Hepatocyte (in vitro differentiated cells): ENCODE measurements around the gene TXNDC17. TPM values are rescaled to one million over a fixed set of nuclear protein-coding genes. Genes with fewer than 3 reads are reported as not detected.
A peak's percentile ranks its signal among the peaks of the same experiment; 100 is the strongest.
"Not testable (repeated sequence)": the region's sequence is repeated elsewhere in the genome, so short reads cannot be mapped to it uniquely, and the experiment has no call there.

Source experiments
- DNase-seq: peaks from one replicate; pipeline ENCODE4 v3.0.0-alpha.2; 2016; ENCODE audit warnings: low spot score
- H2AFZ ChIP-seq: fragments of 200-600 bp; sonication (generic); 2 replicates; pipeline ENCODE4 v1.6.0; 2016; ENCODE audit warnings: antibody characterized with exemption, mild to moderate bottlenecking
- H3K27ac ChIP-seq: fragments of 200-600 bp; sonication (generic); 2 replicates; pipeline ENCODE4 v1.5.1; 2016; ENCODE audit warnings: mild to moderate bottlenecking
- H3K27me3 ChIP-seq: fragments of 200-600 bp; sonication (generic); 2 replicates; pipeline ENCODE4 v1.6.1; 2016
- H3K36me3 ChIP-seq: fragments of 200-600 bp; sonication (generic); replicated peaks from 2 replicates; pipeline ENCODE4 v1.5.1; 2016; ENCODE audit warnings: low read depth; ENCODE audit not compliant: insufficient read depth
- H3K4me1 ChIP-seq: fragments of 200-600 bp; sonication (generic); 2 replicates; pipeline ENCODE4 v1.5.1; 2016; ENCODE audit warnings: mild to moderate bottlenecking, moderate library complexity; ENCODE audit not compliant: insufficient read depth
- H3K4me2 ChIP-seq: fragments of 200-600 bp; sonication (generic); 2 replicates; pipeline ENCODE4 v1.6.0; 2016
- H3K4me3 ChIP-seq: fragments of 200-600 bp; sonication (generic); 2 replicates; pipeline ENCODE4 v1.5.1; 2016; ENCODE audit warnings: mild to moderate bottlenecking
- H3K79me2 ChIP-seq: fragments of 200-600 bp; sonication (generic); 2 replicates; pipeline ENCODE4 v1.6.0; 2017; ENCODE audit warnings: mild to moderate bottlenecking
- H3K9me2 ChIP-seq: fragments of 200-600 bp; sonication (generic); replicated peaks from 2 replicates; pipeline ENCODE4 v1.6.0; 2017; ENCODE audit warnings: mild to moderate bottlenecking; ENCODE audit not compliant: insufficient read depth
- H3K9me3 ChIP-seq: fragments of 200-600 bp; sonication (generic); 2 replicates; pipeline ENCODE4 v1.5.1; 2016; ENCODE audit warnings: low read depth, mild to moderate bottlenecking
- H4K20me1 ChIP-seq: fragments of 200-600 bp; sonication (generic); 2 replicates; pipeline ENCODE4 v1.6.0; 2016; ENCODE audit warnings: mild to moderate bottlenecking; ENCODE audit not compliant: insufficient read depth, poor library complexity, severe bottlenecking
- CTCF ChIP-seq: fragments of 200-600 bp; sonication (generic); IDR thresholded peaks from 2 replicates; pipeline ENCODE4 v1.5.1; 2016; ENCODE audit warnings: antibody characterized with exemption, mild to moderate bottlenecking; ENCODE audit not compliant: poor library complexity
- EZH2 ChIP-seq: fragments of 200-600 bp; sonication (generic); IDR thresholded peaks from 2 replicates; pipeline ENCODE4 v1.6.1; 2016; ENCODE audit warnings: antibody characterized with exemption, mild to moderate bottlenecking, borderline replicate concordance
- EZH2phosphoT487 ChIP-seq: fragments of 200-600 bp; sonication (generic); IDR thresholded peaks from one replicate; pipeline ENCODE4 v1.6.1; 2018; ENCODE audit warnings: antibody characterized with exemption, mild to moderate bottlenecking, low read depth, moderate library complexity; ENCODE audit not compliant: unreplicated experiment, severe bottlenecking
- WGBS: methylation state at CpG from one replicate; pipeline ENCODE4 v1.1.6; 2016; ENCODE audit warnings: low lambda C conversion rate; ENCODE audit errors: missing lambda C conversion rate; 5-methylcytosine and 5-hydroxymethylcytosine counted together
- polyA plus RNA-seq: library from polyadenylated mRNA; unstranded; fragments of >200 nt; fragmentation: Nextera tagmentation; extraction: Ambion mirVana; gene quantifications from 2 replicates; pipeline ENCODE4 v1.2.1, GENCODE V29; 2016
- total RNA-seq: library from RNA; depleted of rRNA; stranded (reverse); fragments of >200 nt; gene quantifications from 2 replicates; pipeline ENCODE4 v1.2.3, GENCODE V29; 2014

The TXNDC17 gene
- total and polyA plus RNA-seq, 2 experiments from 2014 or later, result 106 to 406 TPM

DNA sequence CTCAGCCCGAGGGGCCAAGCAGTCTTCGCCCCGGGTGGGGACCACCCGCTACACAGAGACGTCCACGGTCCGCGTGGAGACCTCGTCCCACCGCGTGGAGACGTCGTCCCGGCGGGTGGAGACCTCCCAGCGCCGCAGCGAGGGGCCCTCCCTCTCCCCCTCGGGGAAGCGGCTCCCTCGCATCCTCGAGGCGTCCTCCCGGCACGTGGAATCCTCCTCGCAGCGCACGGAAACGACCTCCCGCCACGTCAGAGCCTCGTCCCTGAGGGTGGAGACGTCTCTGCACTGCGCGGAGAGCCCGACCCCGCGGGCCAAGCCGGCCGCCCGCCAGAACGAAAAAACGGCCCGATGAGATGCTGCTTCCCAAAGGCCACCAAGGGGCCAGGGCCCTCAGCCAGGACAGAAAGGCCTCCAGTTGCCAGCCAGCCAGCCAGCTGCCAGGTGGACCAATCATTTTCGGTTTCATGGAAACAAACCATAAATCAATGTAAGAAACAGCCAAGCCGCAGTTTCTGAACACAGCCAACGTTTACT is 11.1 kb downstream of the TXNDC17 start:
- peaks cover 49% of the 10 kb centered on the region for H3K79me2 ChIP-seq
- H2AFZ ChIP-seq, result peak overlapping the region; percentile 84
- no peak for TF ChIP-seq EZH2phosphoT487
- H3K4me1 ChIP-seq, result peaks cover 34% of the 10 kb centered on the region
- peak overlapping the region; percentile 46 for H3K4me3 ChIP-seq
- DNase-seq, result no peak
- no peaks in the 10 kb centered on the region for H3K9me3 ChIP-seq
- H4K20me1 ChIP-seq, result peaks cover 5% of the 10 kb centered on the region
- 74% methylated on average over 32 of the region's 47 CpGs for WGBS
- peak overlapping the region; percentile 55 for H3K27ac ChIP-seq
- no peaks in the 10 kb centered on the region for H3K9me2 ChIP-seq
- H3K27me3 ChIP-seq, result peaks cover 17% of the 10 kb centered on the region
- H3K36me3 ChIP-seq, result no peaks in the 10 kb centered on the region
- H3K4me2 ChIP-seq, result peak overlapping the region; percentile 91

DNA sequence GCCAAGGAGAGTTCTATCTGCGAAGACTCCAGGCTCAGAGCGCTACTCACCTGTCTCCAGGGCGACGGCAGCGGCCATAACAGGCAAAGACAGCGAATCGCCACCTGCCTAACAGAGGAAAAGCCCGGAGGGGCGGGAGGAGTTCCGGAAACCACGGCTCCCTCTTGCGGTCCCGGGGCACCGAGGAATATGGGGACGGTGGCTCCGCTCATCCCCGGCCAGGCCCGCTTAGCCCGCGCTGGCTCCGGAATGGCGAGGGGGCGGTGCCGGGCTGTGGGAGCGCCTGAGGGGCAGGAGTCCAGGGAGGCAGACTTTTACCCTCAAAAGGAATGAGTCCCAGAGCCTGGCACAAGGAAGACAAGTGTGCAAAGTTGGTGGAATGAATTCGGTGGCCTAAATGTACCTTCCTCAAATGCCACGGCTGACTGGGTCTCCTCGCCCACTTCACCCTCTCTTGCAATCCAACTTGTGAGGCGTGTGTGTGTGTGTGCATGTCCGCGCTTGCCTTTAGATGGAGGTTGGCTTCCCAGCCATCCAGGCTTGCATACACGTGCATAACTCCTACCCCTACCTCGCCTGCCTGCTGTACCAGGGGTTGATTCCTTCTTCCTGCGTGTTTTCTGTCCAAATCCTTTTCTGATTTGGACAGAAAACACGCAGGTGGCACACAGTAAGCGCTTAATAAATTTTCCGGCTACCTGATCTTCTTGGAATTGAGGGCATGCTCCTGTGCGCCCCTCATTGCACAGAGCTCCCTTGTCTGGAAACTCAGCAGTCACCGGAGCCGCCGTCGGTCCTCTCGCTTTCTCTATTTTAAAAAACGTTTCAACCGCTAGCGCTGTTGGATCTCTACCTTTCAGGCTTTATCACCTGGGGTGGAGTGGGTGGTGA is 14.2 kb downstream of the TXNDC17 start:
- H3K4me2 ChIP-seq, result peak overlapping the region; percentile 79
- DNase-seq, result peak; percentile 44
- WGBS, result 12% methylated on average over 46 of the region's 46 CpGs

DNA sequence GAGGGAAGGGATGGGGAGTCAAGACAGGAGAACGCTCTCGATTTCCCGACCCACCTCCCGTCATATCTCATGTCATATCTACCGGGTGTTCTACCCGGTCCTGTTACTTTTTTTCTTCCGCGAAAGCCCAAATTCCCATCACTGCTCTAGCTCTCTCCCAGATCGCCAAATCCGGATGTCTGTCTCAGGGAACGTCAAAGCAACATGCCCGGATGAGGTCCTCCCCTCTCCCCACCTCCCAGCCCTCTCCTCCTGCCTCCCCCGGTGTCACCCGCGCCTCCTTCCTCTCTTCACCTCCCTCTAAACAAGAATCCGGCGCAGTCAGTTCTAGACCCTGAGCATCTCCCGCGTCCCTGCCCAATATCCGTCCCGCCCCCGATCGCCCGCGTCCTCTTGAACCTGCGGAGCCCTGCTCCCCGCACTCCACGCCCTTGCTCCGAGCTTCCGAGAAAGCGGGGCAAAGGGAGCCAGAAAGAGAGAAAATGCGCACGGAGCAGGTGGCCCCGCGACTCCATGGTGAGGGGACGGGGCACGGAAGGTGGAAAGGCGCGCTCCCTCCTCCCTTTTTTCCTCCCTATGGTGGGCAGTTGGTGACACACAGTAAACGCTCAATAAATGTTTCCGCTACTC is 15.0 kb downstream of the TXNDC17 start:
- H3K9me3 ChIP-seq, H4K20me1 ChIP-seq, H3K27ac ChIP-seq, H2AFZ ChIP-seq, H3K4me3 ChIP-seq, DNase-seq, H3K9me2 ChIP-seq, H3K36me3 ChIP-seq: not testable (repeated sequence)
- 4% methylated on average over 16 of the region's 41 CpGs for WGBS
- H3K4me1 ChIP-seq, result peaks cover 28% of the 10 kb centered on the region
- peak; percentile 43 for TF ChIP-seq EZH2
- H3K4me2 ChIP-seq, result peak overlapping the region; percentile 79
- H3K27me3 ChIP-seq, result peaks cover 17% of the 10 kb centered on the region
- H3K79me2 ChIP-seq, result peaks cover 13% of the 10 kb centered on the region

More for the DNA sequence above, 14.2 kb downstream of the TXNDC17 start:
- Histone ChIP-seq H2AFZ (no peak overlapping the region), H3K36me3 (no peaks in the 10 kb centered on the region), H3K4me3 (no peak overlapping the region), H3K4me1 (peaks cover 32% of the 10 kb centered on the region), H3K79me2 (peaks cover 20% of the 10 kb centered on the region), H3K27ac (no peak overlapping the region), H3K9me2 (no peaks in the 10 kb centered on the region), H3K27me3 (peaks cover 17% of the 10 kb centered on the region), H3K9me3 (no peaks in the 10 kb centered on the region), H4K20me1 (peaks cover 4% of the 10 kb centered on the region)
- TF ChIP-seq EZH2 (peak; percentile 79), EZH2phosphoT487 (no peak), CTCF (no peak)

- not testable (repeated sequence) for H3K79me2 ChIP-seq, H3K27ac ChIP-seq, DNase-seq, H3K9me2 ChIP-seq, H2AFZ ChIP-seq, H3K36me3 ChIP-seq, H4K20me1 ChIP-seq, H3K4me3 ChIP-seq, H3K9me3 ChIP-seq
- Histone ChIP-seq H3K4me2 (peak overlapping the region; percentile 72), H3K27me3 (peaks cover 17% of the 10 kb centered on the region), H3K4me1 (peaks cover 24% of the 10 kb centered on the region)
- 2% methylated on average over 39 of the region's 55 CpGs for WGBS
Measured at GRCh38 chr17:6656797-6657632, 16.2 kb downstream of the TXNDC17 start.
